Measurements from ENCODE around the gene APH1B.

APH1B gene

GRCh38 chr15:63252292-63252691 is 25.1 kb upstream of the APH1B start:
- no peak for DNase-seq (ENCODE audit: low read depth)

- no peak for DNase-seq (ENCODE audit: low read depth)
These were observed 22.4 kb upstream of the APH1B start for GRCh38 chr15:63254991-63255390.

- DNase-seq (ENCODE audit: low read depth) = no peak
These were observed 21.9 kb upstream of the APH1B start for GRCh38 chr15:63255489-63255990.

DNA sequence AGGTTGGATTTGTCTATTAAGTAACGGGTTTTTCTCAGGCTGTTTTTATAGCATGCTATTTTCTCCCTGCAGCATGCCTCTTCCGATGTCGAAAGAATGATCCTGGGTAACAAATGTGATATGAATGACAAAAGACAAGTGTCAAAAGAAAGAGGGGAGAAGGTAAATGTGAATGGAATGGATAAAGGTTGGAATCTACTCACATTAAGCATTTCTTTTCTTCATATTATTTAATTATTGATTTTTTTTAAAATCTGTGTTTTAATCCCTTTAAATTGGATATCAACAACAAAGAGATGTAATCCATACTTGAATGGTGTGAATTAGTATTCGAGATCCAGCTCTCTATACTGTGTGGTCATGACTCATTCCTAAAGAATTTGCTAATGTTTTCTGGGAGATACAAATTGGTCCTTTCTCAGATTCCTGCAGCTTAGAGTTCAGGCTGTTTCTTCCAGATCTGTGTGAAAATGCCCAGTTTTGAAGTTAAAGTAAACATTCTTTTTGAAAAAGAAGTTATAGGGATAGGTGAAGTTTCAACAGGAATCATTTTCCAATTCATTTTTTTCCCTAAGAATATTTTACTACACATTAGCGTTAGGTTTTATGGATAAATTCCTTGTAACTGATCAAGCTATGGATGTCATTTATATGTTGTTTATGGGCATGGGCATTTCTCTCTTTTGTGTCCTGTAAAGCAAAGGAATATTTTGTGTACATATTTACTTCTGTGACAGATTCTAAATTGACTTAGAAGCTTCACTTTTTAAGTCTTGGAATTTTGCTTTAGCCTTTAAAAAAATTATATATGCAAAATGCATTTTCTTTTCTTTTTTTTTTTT is 20.8 kb upstream of the APH1B start:
- no peak for DNase-seq (ENCODE audit: low read depth)

- DNase-seq (ENCODE audit: low read depth) = no peak
These were observed 18.7 kb upstream of the APH1B start for GRCh38 chr15:63258658-63259057.

GRCh38 chr15:63260791-63261190 is 16.6 kb upstream of the APH1B start:
- no peak for DNase-seq (ENCODE audit: low read depth)

DNA sequence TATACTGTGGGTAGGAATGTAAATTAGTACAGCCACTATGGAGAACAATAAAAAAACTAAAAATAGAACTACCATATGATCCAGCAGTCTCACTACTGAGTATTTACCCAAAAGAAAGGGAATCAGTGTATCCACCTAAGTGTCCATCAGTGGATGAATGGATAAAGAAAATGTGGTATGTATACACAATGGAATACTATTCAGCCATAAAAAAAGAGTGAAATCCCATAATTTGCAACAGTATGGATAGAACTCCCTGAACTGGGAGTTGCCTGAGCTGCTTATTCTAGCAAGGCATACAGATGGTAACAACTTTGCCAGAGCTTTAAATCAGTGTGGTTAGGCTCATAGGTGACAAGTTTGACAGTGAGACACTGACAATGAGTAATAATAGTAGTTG is 16.1 kb upstream of the APH1B start:
- DNase-seq (ENCODE audit: low read depth) = no peak

DNA sequence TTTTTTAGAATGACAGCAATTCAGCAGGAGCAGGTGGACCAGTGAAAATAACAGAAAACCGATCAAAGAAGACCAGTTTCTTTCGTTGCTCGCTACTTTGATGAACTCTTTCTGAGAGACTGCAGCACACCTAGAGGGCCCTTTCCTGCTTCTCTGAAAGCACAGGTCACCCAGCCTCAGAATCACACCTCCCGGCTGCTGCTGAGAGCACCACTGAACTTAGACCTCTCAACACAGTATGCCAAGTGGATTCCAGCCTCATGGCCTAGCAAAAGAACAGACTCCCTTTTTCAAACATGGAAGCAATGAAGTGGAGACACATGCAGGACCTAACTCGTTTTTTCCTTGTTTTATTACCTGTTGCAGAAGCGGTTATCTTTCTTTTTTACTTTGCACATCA is 13.9 kb upstream of the APH1B start:
- DNase-seq (ENCODE audit: low read depth) = no peak

DNA sequence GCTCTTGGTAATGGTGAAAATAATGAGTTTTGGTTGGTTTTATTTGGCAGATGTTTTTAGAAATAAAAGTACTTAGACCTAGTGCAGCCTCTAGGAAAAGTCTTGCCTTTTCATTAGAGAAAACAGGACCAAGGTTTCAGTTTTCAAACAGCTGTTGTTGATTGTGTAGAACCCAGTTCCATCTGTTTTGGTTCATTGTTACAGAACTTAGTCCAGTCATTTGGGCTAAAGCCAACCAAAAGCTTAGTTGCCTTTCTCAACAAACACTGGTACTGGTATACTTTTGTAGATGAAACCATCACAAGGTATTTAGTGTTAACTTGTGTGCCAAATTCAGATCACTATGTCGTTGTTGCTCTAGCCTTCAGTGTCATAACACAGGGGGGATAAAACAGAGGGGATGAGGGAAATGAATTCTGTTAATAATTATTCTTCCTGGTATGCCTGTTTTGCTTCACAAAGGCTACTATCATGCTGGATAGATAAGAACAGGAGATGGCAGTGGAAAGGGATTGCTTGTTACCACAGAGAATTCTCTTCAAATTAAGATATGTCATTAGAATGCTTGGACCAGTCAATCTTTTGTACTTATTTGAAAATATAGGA is 12.6 kb upstream of the APH1B start:
- no peak for DNase-seq (ENCODE audit: low read depth)

DNA sequence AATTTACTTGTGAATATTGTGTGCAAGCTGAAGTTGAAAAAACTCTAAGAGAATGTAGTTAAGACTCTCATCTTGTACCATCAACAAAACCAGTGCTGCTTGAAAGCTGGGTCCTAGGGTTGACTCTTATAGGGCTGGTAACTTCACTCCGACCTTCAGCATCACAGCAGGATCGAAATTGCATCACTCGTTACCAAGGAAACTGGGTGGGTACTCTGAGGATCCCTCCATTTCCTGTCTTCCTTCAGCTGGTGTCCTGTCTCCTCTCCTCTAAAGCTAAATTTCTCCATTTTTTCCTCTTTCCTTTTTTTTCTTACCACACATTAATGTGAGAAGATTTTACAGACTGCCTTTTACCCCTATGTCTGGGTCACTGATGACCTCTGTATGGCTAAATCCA is 3.0 kb upstream of the APH1B start:
- DNase-seq (ENCODE audit: low read depth) = no peak

GRCh38 chr15:63276342-63277037 is 915 bp upstream of the APH1B start:
- DNase-seq (ENCODE audit: low read depth) = no peak

- DNase-seq (ENCODE audit: low read depth) = no peak
These were observed 570 bp downstream of the APH1B start for GRCh38 chr15:63277893-63278456.

DNA sequence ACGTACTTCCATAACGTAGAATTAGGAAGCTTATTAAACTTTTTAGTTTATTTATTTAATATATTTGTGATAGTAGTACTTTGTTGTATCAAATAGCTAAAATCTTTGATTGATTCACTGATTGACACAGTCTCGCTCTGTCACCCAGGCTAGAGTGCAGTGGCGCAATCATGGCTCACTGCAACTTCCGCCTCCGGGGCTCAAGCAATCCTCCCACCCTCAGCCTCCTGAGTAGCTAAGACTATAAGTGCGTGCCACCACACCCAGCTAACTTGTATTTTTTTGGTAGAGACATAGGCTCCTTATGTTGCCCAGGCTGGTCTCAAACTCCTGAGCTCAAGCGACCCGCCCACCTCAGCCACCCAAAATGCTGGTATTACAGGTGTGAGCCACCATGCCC is 5.7 kb downstream of the APH1B start:
- no peak for DNase-seq (ENCODE audit: low read depth)

- no peak for DNase-seq (ENCODE audit: low read depth)
These were observed 6.9 kb downstream of the APH1B start for GRCh38 chr15:63284335-63284734.

DNA sequence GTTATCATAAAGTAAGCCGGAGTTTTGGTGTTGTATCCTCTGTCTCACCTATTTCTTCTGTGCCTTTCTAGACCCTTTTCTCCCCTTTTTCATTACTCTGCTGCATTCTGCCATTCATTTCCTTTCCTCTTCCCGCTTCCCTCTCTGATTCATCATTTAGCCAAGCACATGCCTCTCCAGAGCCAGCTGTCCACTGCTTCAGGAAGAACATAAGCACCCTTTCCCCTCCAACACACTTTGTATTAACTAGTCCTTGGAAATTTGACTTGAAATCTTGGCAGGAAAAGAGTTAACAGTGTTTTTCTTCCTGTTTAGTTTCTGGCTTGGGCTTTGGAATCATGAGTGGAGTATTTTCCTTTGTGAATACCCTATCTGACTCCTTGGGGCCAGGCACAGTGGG is 9.7 kb downstream of the APH1B start:
- no peak for DNase-seq (ENCODE audit: low read depth)

- DNase-seq (ENCODE audit: low read depth) = no peak
These were observed 10.9 kb downstream of the APH1B start for GRCh38 chr15:63288342-63288741.

DNA sequence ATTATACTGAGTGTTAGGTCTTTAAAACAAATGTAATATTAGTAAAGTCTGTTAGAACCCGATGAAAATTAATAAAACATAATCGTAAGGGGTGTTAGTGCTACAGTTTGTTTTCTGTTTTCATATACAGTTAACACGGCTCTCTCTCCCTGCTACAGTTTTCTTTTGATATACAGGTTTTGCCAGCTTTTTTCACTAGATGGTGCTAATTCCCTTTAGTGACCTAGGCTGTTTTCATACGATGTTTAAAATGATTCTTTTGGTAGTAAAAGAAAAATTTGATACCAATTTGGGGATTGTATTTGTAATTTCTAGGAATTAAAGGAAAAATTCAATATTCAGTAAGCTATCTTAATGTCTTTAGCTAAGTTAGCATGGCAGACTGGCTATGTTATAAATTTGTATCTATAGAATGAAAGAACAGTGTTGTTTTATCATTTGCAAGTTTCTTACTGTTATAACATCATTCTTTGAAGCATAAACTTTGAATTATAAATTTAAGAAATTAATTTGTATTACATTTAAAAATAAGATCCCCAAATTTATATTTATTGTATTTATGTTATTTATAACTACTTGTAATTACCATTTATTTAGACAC is 11.5 kb downstream of the APH1B start:
- no peak for DNase-seq (ENCODE audit: low read depth)

DNA sequence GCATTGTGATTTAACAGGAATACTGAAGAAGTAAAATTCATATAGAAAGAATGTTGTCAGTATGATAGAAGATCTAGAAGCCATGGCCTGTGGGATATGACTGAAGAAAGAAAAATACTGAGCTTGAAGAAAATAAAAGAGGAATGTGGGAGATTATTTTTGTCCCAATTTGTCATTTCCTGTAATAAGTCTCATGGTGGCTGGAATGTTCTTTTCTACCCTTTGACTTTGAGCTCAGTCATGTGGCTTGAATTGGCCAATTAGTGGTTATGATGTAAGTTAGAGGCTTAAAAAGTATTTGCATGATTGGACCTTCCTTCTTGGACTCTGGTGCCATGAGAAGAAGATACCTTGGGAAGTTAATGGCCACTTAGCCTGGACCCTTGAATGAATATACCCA is 14.1 kb downstream of the APH1B start:
- peak; percentile 85 for DNase-seq (ENCODE audit: low read depth)

DNA sequence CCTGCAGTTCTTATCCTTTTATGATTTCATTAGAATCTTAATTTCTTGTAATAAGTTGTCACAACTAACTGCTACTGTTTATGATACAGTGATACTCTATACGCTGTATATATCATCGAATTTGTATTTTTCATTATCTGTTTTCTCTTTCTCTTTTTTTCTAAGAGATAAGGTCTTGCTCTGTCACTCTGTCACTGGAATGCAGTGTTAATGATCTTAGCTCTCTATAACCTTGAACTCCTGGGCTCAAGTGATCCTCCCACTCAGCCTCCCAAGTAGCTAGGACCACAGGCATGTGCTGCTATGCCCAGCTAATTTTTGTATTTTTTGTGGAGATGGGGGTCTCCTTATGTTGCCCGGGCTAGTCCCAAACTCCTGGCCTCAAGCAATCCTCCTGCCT is 14.8 kb downstream of the APH1B start:
- no peak for DNase-seq (ENCODE audit: low read depth)

DNA sequence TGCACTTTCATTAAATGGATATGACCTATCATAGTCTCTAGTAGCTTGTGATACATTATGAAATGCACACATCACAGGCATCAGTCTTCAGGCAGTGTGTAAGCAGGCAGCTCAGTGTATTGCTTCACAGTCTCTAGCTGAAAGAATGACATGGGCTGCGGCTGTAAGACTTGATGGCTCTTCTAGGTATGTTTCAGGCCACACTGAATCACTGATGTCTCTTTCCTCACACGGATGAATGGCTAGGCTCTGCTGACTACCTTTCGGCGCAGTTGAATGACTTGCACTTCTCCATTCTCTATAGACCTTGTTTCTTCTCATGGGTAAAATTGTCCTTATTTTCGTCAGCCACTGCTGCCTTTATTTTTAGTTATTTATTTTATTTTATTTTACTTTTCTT is 15.4 kb downstream of the APH1B start:
- DNase-seq (ENCODE audit: low read depth) = no peak

- DNase-seq (ENCODE audit: low read depth) = no peak
These were observed 17.0 kb downstream of the APH1B start for GRCh38 chr15:63294359-63294758.

GRCh38 chr15:63295341-63295740 is 17.9 kb downstream of the APH1B start:
- no peak for DNase-seq (ENCODE audit: low read depth)
